NCI-H446 (cell line): Measurements from ENCODE around the gene PTPRK.

Experiments
- DNase-seq, 2 experiments: peaks; one replicate each; lab custom pipeline; 2025; lab: John Stamatoyannopoulos, UW

The PTPRK gene

DNA sequence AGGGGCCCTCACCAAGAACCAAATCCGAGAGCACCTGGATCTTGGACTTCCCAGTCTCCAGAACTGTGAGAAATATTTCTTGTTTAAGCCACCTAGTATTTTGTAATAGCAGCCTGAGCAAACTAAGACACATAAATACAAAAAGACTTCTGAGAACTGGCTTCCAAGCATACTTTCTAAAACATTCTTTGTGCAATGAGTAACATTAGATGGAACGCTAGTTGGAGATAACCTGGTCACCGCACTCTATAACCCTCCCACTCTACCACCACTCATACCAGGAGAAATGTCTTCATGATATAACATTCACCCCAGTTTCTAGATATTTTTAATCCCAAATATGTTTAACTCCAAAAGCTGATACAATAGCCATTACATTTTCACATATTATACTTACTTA is 450.0 kb downstream of the PTPRK start:
- no peak for DNase-seq

GRCh38 chr6:128069188-128069587 is 451.2 kb downstream of the PTPRK start:
- no peak for DNase-seq

- no peak for DNase-seq
Measured at GRCh38 chr6:128068119-128068479, 452.3 kb downstream of the PTPRK start.

DNA sequence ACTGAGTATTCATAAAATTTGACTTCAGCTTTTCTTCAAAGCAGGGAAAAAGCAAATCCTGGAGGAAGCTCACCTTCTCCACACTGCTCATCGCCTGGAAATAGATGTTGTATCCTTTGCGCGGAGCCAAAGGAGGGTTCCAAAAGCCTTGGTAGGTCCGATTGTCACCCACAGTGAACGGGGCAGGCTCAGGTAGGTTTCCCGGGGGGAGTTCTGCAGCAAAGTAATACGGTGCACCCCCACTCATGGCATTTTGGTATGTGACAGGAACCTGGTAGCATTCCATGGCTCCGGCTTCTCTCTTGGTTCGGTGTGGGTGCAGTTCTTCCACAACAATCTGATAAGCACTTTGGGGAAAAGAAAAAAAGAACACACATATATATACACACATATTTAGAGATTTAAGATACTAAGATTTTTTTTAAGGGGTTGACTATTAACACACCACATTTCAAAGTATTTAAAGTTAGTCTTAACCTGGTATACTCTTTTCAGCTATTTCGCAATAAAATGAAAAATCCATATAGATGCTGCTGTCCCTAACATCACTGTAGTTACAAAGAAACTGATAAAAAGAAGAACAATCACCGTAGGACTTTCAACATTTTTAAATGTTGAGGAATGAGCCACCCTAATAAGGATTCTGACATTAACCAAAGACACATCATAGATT is 452.8 kb downstream of the PTPRK start:
- no peak for DNase-seq

DNA sequence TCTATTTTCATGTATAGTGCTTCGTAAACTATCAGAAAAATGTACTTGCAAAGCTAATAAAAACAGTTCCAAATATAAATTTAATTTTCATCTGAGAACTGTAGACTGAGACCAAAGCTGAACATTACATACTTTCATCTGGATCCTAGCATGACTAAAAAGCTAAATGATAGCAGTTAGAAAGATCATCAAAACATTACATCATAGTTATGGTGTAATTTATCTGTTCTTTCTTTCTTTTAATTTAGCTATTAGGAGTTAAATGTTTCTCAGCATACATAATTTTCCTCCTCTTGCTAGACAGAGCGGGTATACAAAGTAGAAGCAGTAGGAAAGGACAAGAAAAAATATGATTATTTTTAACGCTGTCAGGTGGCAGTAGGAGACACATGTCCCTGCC is 455.3 kb downstream of the PTPRK start:
- DNase-seq: no peak

DNA sequence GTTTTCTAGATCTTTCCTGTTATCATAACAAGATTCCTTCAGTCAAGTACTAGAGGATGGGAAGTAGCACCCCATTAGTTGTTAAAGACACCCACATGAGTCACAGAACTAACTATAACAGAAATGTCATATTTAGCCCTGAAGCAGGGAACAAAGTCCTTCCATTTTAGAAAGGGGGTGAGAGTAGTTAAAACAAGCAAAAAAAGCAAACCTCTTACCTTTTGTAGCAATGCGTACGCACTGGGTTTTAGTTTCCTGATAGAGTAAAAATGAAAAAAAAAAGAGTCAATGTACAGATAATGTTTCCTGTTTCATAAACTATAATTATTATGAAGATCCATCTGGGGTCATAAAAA is 455.9 kb downstream of the PTPRK start:
- DNase-seq: no peak

GRCh38 chr6:128063850-128064539 is 456.4 kb downstream of the PTPRK start:
- no peak for DNase-seq

- DNase-seq: no peak
Measured at GRCh38 chr6:128062882-128063603, 457.4 kb downstream of the PTPRK start.

GRCh38 chr6:128057946-128058345 is 462.5 kb downstream of the PTPRK start:
- DNase-seq: no peak

DNA sequence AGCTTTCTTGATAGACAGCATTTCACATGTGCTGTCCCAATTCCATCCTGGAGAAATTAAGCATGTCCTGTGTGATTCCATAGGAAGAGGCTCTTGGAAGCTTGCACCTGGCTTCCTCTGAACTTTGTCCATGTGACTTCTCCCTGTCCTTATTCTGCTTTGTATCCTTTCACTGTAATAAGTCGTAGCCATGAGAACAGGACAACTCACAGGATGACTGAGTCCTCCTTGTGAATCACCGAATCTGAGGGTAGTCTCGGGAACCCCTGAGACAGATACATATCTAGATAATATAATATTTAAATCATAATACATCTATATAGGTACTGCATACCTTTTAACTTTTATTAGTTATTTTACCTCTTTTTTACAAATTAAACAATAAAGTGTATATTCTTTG is 462.9 kb downstream of the PTPRK start:
- no peak for DNase-seq

DNA sequence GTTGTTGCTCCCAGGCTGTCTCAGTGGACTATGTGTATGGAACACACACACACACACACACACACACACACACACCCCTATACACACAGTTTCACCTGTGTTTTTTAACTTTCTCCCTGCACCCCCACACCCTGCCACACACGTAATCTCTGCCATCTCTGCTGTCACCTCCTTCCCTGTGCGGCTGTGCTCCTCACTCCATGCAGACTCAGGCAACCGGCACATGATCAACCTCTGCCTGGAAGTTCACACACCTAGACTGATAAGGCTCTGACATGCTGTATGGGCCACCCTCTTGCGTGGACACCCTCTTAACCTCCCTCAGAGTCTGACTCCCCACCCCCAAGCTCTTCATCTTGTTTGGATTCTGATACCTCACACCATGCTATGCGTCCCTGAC is 467.3 kb downstream of the PTPRK start:
- no peak for DNase-seq

DNA sequence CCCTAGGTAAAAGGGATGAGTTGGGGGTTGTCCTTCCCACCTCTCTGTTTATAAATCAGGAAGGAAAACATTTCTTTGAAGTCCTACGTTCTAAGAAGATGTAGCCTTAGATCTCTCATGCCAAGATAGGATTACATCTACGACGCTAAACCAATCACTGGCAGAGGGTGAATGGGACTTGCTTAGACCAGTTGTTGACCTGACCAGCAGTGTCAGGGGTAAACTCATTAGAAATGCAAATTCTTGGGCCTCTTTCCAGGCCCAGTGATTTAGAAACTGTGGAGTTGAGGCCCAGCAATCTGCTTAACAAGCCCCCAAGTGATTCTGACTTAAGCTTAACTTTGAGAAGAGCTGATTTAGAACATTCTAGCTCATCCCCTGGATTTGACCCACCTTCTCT is 472.4 kb downstream of the PTPRK start:
- no peak for DNase-seq

DNA sequence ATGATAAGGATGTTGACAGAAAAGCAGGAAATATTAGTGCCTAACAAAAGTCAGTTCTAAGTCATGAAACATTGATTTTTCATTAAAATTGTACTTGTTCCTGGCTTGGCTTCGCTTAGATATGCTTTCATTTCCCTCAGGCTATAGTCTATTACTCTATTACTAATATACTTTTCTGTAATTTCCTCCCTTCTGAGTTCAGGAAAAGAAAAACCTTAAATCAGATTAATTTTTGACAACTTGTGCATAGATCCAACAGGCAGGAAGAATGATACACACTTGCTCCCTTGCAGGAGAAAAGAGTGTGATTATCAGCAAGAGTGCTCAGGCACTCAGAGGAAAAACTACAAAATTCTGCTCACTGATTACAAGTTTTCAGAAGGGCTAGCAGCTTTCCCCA is 474.4 kb downstream of the PTPRK start:
- no peak for DNase-seq

DNA sequence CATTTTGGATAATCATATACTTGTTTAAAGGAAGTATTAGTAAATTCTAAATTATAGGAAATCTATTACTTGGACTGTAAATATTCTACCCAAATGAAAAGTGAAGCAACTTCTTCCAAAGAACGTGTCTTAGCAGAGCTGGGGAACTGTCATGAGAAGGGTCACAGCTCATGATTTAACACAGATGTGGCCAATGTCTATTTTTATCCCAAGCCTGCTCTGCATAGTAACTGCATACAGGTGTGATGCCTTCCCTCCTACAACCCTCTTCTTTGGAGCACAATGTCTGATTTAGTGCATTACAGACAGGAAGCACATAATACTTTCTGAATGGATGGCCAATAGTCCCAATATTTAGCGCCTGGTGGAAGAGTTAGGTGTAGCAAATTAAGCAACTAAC is 480.9 kb downstream of the PTPRK start:
- DNase-seq: no peak

- no peak for DNase-seq
Measured at GRCh38 chr6:128036808-128037570, 483.4 kb downstream of the PTPRK start.

DNA sequence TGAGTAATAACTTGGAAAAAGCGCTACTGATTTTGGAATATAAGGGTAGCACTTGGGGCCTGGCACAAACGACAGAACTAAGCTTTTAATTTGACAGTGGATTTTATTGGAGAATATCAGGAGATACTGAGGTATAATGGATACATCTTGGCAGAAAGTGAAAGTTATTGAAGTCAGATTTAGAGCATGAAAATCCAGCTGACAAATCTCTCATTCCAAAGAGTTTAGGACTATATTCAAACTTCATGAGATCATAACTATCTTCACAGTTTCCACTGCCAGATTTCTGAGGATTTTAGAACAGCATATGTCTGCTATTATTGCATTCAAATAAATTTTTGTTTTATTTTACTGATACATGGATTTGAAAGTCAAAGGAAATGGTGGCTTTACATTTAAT is 487.2 kb downstream of the PTPRK start:
- no peak for DNase-seq

GRCh38 chr6:128032042-128032441 is 488.4 kb downstream of the PTPRK start:
- DNase-seq: no peak

DNA sequence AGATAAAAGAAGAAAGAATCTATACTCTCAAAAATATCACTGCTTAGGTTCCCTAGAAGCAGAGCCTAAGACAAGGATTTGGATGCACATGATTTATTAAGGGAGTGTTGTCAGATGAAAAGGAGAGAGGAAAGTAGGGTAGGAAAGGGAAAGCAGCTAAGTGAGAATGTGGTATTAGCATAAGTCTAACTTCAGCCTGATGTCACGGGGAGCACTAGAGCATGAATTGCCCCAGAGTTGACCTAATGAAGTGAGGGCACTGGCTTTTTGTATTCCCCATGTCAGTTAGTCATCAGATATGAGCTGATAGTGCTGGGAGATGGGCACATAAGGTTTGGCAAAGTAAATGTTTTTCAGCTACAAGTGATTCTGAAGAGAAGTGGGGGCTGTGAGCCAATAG is 490.6 kb downstream of the PTPRK start:
- DNase-seq: no peak

GRCh38 chr6:128028183-128028582 is 492.2 kb downstream of the PTPRK start:
- no peak for DNase-seq

- no peak for DNase-seq
Measured at GRCh38 chr6:128025478-128025877, 494.9 kb downstream of the PTPRK start.

GRCh38 chr6:128024969-128025368 is 495.4 kb downstream of the PTPRK start:
- no peak for DNase-seq

GRCh38 chr6:128024046-128024445 is 496.4 kb downstream of the PTPRK start:
- no peak for DNase-seq

- no peak for DNase-seq
Measured at GRCh38 chr6:128018821-128019220, 501.6 kb downstream of the PTPRK start.
